K562 (cell line): ENCODE data around the gene LZTS3. TPM values are rescaled to one million over a fixed set of nuclear protein-coding genes. Genes with fewer than 3 reads are reported as not detected.

Experiments used
- ATF7 ChIP-seq: fragments of 450-650 bp; IDR thresholded peaks from 2 replicates; pipeline ENCODE4 v1.7.1; 2014; ENCODE audit warnings: mild to moderate bottlenecking, moderate library complexity
- CEBPG ChIP-seq, 3 experiments: fragments of 200-800 bp in 1 of 3; sonication (Bioruptor generic) in 1 of 3; sonication (generic) in 1 of 3; formaldehyde crosslinking in 1 of 3; IDR thresholded peaks in 2 of 3; conservative IDR thresholded peaks in 1 of 3; 2 replicates each; pipeline versions ENCODE4 v1.6.1 to v1.8.0; 2016 to 2022; ENCODE audit warnings: missing compliant biosample characterization in 2 of 3, missing genetic modification characterization in 2 of 3, mild to moderate bottlenecking in 1 of 3, missing genetic modification reagents in 1 of 3
- GABPB1 ChIP-seq: sonication (generic); formaldehyde crosslinking; IDR thresholded peaks from 2 replicates; pipeline ENCODE4 v1.8.0; 2022; ENCODE audit warnings: mild to moderate bottlenecking, missing genetic modification reagents
- RBBP5 ChIP-seq: fragments of 200-600 bp; sonication (generic); IDR thresholded peaks from 2 replicates; pipeline ENCODE4 v1.6.1; 2012; ENCODE audit warnings: borderline replicate concordance, mild to moderate bottlenecking, low read length, control low read depth, inconsistent platforms; ENCODE audit not compliant: insufficient read depth, poor library complexity, severe bottlenecking
- REST ChIP-seq, 2 experiments: fragments of 450-650 bp; formaldehyde crosslinking in 1 of 2; IDR thresholded peaks; 2 replicates each; pipeline versions ENCODE4 v1.4.0 to v1.6.1; 2014 to 2020; ENCODE audit warnings: mild to moderate bottlenecking in 2 of 2, borderline replicate concordance in 1 of 2, low read depth in 1 of 2
- SMARCA4 ChIP-seq: fragments of 450-650 bp; IDR thresholded peaks from 2 replicates; pipeline ENCODE4 v1.6.1; 2016
- polyA plus RNA-seq, 8 experiments: library from polyadenylated mRNA; depleted of rRNA in 4 of 8; stranded (reverse) in 5 of 8; unstranded in 3 of 8; fragments of >200 nt; fragmentation: Nextera tagmentation in 2 of 8; fragmentation: Illumina TruSeq in 1 of 8; extraction: Ambion mirVana in 2 of 8; extraction: Trizol in 1 of 8; gene quantifications; 2 replicates each; pipeline versions ENCODE4 v1.2.1 to v1.2.3, GENCODE V29; 2011 to 2014; ENCODE audit warnings: inconsistent platforms in 1 of 8, missing spikeins in 1 of 8
- total RNA-seq, 7 experiments: library from RNA; depleted of rRNA in 6 of 7; stranded (reverse); fragments of >200 nt in 6 of 7; fragmentation: Illumina TruSeq in 2 of 7; extraction: Trizol in 2 of 7; gene quantifications; 2 replicates each; pipeline versions ENCODE4 v1.2.1 to v1.2.3, GENCODE V29; 2011 to 2021; ENCODE audit warnings: low replicate concordance in 1 of 7
- TF ChIP-seq, protein P1 (sequence below), 2 experiments: fragments of 450-650 bp in 1 of 2; sonication (generic) in 1 of 2; formaldehyde crosslinking in 1 of 2; IDR thresholded peaks in 1 of 2; conservative IDR thresholded peaks in 1 of 2; 2 replicates each; pipeline versions ENCODE4 v1.6.1 to v1.8.1; 2016 to 2023; ENCODE audit warnings: mild to moderate bottlenecking in 2 of 2, moderate library complexity in 2 of 2, inconsistent platforms in 1 of 2, missing genetic modification reagents in 1 of 2

The LZTS3 gene
- total and polyA plus RNA-seq, 9 of the 15 experiments (the other 6 are each of a cell fraction or from before 2014, with no cell fraction given) = 0.07 to 2.9 (median 2.0) TPM

- TF ChIP-seq, protein P1, sequence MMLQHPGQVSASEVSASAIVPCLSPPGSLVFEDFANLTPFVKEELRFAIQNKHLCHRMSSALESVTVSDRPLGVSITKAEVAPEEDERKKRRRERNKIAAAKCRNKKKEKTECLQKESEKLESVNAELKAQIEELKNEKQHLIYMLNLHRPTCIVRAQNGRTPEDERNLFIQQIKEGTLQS (IDR thresholded peaks at IDR 0.05) = peak; percentile 95
- TF ChIP-seq, protein P1 (CRISPR knock-in tag; conservative IDR thresholded peaks at IDR 0.05) = no peak
- TF ChIP-seq REST (IDR thresholded peaks at IDR 0.05; ENCODE audit: borderline replicate concordance) (no peak), REST (CRISPR knock-in tag; IDR thresholded peaks at IDR 0.05; ENCODE audit: low read depth) (no peak), CEBPG (CRISPR knock-in tag; IDR thresholded peaks at IDR 0.05) (peak; percentile 56; the same call in 1 of the 2 replicates), CEBPG (tag; conservative IDR thresholded peaks at IDR 0.05 in 1 of 2, IDR thresholded peaks at IDR 0.05 in 1 of 2) (no peak; a peak in 1 of 4 replicates), ATF7 (peak; percentile 97), RBBP5 (peak; percentile 51), GABPB1 (CRISPR knock-in tag) (peak; percentile 73), SMARCA4 (no peak)
Observed at GRCh38 chr20:3172933-3173609, at the start of gene LZTS3 (continued).
